H1 (cell line): Measurements from ENCODE around the gene FLVCR2. TPM values are rescaled to one million over a fixed set of nuclear protein-coding genes. Genes with fewer than 3 reads are reported as not detected.

ENCODE experiments used
- SIN3A ChIP-seq, 2 experiments: IDR thresholded peaks in 1 of 2; conservative IDR thresholded peaks in 1 of 2; 2 replicates each; pipeline ENCODE4 v1.6.1; 2011 to 2012; ENCODE audit warnings: low read length in 2 of 2, improper control_type of control experiment in 1 of 2, low read depth in 1 of 2, mild to moderate bottlenecking in 1 of 2
- polyA plus RNA-seq, 7 experiments: library from polyadenylated mRNA; depleted of rRNA in 3 of 7; stranded (reverse) in 5 of 7; unstranded in 2 of 7; fragments of >200 nt in 5 of 7; fragments of 200-250 nt in 2 of 7; gene quantifications; 1 replicate in 5 of 7; 2 replicates in 1 of 7; 4 replicates in 1 of 7; pipeline versions ENCODE4 v1.2.1 to v1.2.3, GENCODE V29; 2011 to 2013; ENCODE audit warnings: missing spikeins in 2 of 7, mixed read lengths in 2 of 7
- total RNA-seq: library from RNA; stranded (reverse); fragmentation: NEBNext Ultra II Directional; extraction: Animal tissue kit (Norgen Biotek cat#: 25700); gene quantifications from 2 replicates; pipeline ENCODE4 v1.2.1, GENCODE V29; 2021

Gene FLVCR2
- total and polyA plus RNA-seq, 2 of the 8 experiments (the other 6 are each of a cell fraction or from before 2014, with no cell fraction given): 7.1 to 8.2 TPM

- no peak for TF ChIP-seq SIN3A (conservative IDR thresholded peaks at IDR 0.05 in 1 of 2, IDR thresholded peaks at IDR 0.05 in 1 of 2; ENCODE audit: low read depth in 1 of 2, low read length in 2 of 2)
- TF ChIP-seq, all 59 proteins: peak for 0
Observed at GRCh38 chr14:75685910-75686309, 107.5 kb downstream of the FLVCR2 start (continued).
